Dendritic cell treated with granulocyte-macrophage colony-stimulating factor and Interleukin-4, amounts not matched to agents 40 ng/mL and 50 ng/mL, for 4 days (primary cell): ENCODE results near the gene ZNF335.

Source experiments
- H3K27ac Mint-ChIP-seq: one replicate; pipeline ENCODE4 v1.8.0; 2022; ENCODE audit warnings: mild to moderate bottlenecking, mixed read lengths
- H3K27me3 Mint-ChIP-seq: one replicate; pipeline ENCODE4 v1.8.0; 2022; ENCODE audit warnings: mild to moderate bottlenecking, mixed read lengths
- H3K36me3 Mint-ChIP-seq: one replicate; pipeline ENCODE4 v1.8.0; 2022; ENCODE audit warnings: low read depth, mixed read lengths
- H3K4me1 Mint-ChIP-seq: one replicate; pipeline ENCODE4 v1.8.0; 2022; ENCODE audit warnings: low read depth, mixed read lengths
- H3K4me3 Mint-ChIP-seq: one replicate; pipeline ENCODE4 v1.8.0; 2022; ENCODE audit warnings: mild to moderate bottlenecking, moderate library complexity, mixed read lengths
- H3K9me3 Mint-ChIP-seq: one replicate; pipeline ENCODE4 v1.8.0; 2022; ENCODE audit warnings: mixed read lengths
- intact Hi-C: fragments of 100-400 bp; cut with micrococcal nuclease; formaldehyde crosslinking; loops from one replicate; pipeline ENCODE4 v1.15.0; 2022

ZNF335 gene

DNA sequence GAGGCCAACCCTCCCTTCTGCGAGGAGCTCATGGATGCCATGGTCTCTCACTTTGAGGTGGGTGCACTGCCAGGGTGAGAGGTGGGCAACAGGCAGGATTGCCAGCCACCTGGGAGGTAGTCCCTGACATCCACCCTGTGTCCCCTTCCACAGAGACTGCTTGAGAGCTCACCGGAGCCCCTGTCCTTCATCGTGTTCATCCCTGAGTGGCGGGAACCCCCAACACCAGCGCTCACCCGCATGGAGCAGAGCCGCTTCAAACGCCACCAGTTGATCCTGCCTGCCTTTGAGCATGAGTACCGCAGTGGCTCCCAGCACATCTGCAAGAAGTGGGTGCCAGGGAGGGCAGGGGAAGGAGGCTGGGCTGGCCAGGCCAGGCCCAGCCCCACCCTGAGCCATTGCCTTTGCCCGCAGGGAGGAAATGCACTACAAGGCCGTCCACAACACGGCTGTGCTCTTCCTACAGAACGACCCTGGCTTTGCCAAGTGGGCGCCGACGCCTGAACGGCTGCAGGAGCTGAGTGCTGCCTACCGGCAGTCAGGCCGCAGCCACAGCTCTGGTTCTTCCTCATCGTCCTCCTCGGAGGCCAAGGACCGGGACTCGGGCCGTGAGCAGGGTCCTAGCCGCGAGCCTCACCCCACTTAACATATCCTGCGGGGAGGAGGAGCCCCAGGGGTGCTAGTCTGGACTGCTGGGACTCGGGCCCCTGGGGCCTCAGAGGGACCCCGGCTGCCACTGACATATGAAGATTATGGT, 24.7 kb downstream of the ZNF335 start:
- Mint-ChIP-seq H3K36me3 (peaks cover 100% of the 10 kb centered on the region), H3K4me3 (no peak overlapping the region), H3K4me1 (peaks cover 33% of the 10 kb centered on the region), H3K9me3 (no peaks in the 10 kb centered on the region), H3K27ac (no peak overlapping the region), H3K27me3 (no peaks in the 10 kb centered on the region)
- intact Hi-C loops = no loop called here

DNA sequence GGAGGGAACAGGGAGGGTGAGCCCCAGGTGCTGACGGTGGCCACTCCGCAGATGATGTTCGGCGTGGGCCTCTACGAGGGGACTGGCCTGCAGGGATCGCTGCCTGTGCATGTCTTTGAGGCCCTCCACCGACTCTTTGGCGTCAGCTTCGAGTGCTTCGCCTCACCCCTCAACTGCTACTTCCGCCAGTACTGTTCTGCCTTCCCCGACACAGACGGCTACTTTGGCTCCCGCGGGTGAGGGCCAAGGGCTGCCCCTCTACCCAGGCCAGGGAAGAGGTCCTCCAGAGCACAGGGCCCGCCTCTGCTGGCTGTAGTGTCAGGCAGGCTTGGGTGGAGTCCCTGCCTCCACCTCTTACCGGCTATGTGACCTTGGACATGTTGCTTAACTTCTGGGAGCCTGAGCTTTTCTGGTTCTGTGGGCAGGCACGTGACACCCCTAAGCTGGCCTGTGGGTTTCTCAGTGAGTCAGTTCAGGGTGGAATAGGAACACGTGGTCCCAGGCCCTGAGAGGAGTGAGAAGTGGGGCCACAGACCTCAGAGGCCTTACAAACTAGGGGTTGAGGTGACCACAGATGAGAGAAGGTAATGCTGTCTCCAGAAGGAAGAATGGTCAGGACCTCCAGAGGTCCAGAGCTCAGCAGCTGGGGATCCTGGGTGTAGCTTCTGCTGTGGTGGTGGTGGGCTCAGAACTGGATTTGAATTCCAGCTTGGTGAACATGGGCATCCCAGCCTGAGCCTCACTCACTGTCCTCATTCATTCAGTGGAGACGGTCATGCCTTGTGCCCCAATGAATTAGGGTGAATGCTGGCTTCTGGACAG, 25.6 kb downstream of the ZNF335 start:
- Mint-ChIP-seq H3K4me3 (no peak overlapping the region), H3K27me3 (no peaks in the 10 kb centered on the region), H3K36me3 (peaks cover 95% of the 10 kb centered on the region), H3K27ac (peak overlapping the region; percentile 82), H3K4me1 (peaks cover 33% of the 10 kb centered on the region), H3K9me3 (no peaks in the 10 kb centered on the region)
- intact Hi-C loops = no loop called here

DNA sequence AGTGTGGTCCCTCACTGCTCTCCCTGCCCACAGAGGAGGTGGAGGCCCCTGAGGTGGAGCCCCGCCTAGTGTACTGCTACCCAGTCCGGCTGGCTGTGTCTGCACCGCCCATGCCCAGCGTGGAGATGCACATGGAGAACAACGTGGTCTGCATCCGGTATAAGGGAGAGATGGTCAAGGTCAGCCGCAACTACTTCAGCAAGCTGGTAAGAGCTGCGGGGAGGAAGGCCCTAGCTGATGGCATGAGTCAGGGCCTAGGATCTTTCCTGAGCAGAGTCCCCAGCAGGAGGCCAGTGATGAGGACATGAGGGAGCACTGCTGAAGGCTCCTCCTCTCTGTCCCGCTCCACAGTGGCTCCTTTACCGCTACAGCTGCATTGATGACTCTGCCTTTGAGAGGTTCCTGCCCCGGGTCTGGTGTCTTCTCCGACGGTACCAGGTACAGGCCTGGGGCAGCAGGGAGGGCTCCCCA, 26.3 kb downstream of the ZNF335 start:
- peaks cover 95% of the 10 kb centered on the region for H3K36me3 Mint-ChIP-seq
- intact Hi-C loops = no loop called here

DNA sequence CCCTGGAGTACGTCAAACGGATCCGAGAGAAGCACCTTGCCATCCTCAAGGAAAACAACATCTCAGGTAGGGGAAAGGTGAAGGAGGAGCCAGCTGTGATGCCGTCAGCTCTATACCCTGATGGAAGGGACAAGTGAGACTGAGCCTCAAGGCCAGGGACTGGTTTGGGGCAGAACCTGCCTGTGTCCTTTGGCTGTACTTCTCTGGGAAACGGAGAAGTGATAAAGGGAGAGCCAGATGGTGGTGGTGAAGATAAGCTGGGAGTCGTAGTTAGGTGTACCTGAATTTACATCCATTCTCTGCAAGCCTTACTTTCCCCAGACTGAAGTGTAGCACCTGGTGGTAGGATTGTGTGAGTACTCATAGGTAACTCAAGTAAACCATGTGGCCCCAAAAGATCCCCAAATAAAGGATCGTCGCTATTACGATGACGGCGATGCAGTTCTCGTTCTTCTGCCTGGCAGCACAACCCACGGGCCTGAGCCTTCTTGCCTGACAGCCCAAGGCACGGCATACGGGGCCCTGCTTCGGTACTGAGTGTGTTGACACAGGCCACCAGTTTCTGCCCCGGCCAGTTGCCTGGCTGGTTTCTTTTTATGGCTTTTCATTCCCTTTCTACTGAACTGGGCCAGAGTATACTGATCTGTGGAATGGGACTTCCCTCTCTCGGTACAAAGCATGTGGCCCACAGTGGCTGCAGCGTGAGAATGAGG, 26.9 kb downstream of the ZNF335 start:
- intact Hi-C loops = no loop called here
- H3K4me3 Mint-ChIP-seq = no peak overlapping the region
- peaks cover 95% of the 10 kb centered on the region for H3K36me3 Mint-ChIP-seq

More for the DNA sequence above, 26.3 kb downstream of the ZNF335 start:
- Mint-ChIP-seq H3K27ac (peak overlapping the region; percentile 82), H3K4me1 (peaks cover 33% of the 10 kb centered on the region), H3K9me3 (no peaks in the 10 kb centered on the region), H3K4me3 (no peak overlapping the region), H3K27me3 (no peaks in the 10 kb centered on the region)

DNA sequence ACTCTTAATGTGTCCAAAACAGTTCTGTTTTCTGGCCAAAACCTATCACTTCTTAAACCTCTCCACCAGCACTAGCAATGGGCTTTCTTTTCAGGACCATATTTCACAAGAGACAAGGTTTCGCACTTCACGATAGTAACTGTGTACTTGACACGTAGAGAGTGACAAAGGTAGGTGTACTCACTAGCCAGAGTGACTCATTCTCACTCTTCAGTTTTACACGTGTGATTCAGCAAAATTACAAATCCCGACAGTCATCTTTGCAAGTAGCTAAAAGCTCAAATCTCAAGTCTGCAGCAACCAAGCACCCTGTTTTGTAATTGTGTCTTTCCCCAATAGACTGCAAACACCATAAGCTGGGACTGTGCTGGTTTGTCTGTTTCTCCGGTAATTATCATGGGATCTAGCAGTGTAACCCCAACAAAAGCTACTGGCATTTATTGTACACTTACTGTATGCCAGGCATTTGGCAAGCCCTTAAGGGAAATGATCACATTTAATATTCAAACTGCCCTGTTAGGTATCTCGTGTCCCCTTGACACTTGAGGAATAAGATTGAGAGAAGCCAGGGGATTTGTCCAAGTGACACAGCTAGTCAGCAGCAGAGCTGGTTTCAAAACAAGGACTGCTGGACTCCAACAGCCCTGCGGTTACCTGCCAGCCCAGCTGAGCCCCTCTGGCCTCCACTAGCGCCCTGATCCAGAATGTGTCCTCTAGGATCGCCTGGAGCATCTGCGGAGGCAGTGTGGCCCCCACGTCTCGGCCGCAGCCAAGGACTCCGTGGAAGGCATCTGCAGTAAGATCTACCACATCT, 27.6 kb downstream of the ZNF335 start:
- Mint-ChIP-seq H3K4me3 (no peak overlapping the region), H3K27ac (no peak overlapping the region), H3K4me1 (peaks cover 33% of the 10 kb centered on the region), H3K27me3 (no peaks in the 10 kb centered on the region), H3K9me3 (no peaks in the 10 kb centered on the region), H3K36me3 (peaks cover 95% of the 10 kb centered on the region)
- intact Hi-C loops = no loop called here

More for the DNA sequence above, 26.9 kb downstream of the ZNF335 start:
- Mint-ChIP-seq H3K4me1 (peaks cover 33% of the 10 kb centered on the region), H3K27ac (peak overlapping the region; percentile 82), H3K9me3 (no peaks in the 10 kb centered on the region), H3K27me3 (no peaks in the 10 kb centered on the region)

DNA sequence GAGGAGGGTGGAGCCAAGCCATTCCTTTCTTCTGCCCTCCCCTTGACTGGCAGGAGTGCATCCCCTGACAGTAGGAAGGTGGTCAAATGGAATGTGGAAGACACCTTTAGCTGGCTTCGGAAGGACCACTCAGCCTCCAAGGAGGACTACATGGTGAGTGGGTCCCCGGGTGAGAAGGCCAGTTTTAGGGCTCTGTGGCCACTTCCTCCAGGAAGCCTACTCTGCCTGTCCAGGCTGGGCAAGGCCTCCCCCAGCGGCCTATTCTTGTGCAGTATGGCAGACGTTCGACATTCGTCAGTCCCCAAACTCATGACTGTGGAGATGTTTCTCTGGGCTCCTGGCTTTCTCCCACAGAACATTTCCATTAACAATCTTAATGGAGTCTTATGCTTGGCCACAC, 28.4 kb downstream of the ZNF335 start:
- Mint-ChIP-seq H3K4me3 (no peak overlapping the region), H3K9me3 (no peaks in the 10 kb centered on the region), H3K27ac (no peak overlapping the region), H3K4me1 (peaks cover 35% of the 10 kb centered on the region), H3K27me3 (no peaks in the 10 kb centered on the region), H3K36me3 (peaks cover 95% of the 10 kb centered on the region)
- intact Hi-C loops = no loop called here

DNA sequence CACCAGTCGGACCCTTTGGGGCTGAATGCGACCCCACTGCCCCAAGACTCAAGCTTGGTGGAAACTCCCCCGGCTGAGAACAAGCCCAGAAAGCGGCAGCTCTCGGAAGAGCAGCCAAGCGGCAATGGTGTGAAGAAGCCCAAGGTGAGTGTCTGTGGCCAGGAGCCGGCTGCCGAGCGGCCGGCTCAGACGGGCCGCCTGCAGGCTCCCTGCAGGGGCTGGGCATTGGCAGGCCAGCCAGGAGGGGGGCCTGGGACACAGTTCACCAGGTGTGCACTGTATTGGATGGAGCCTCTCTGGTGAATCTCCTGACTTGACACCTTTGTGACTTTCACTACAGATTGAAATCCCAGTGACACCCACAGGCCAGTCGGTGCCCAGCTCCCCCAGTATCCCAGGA, 31.5 kb downstream of the ZNF335 start:
- Mint-ChIP-seq H3K9me3 (no peaks in the 10 kb centered on the region), H3K27ac (no peak overlapping the region), H3K27me3 (no peaks in the 10 kb centered on the region), H3K36me3 (peaks cover 83% of the 10 kb centered on the region), H3K4me3 (no peak overlapping the region), H3K4me1 (peaks cover 33% of the 10 kb centered on the region)
- intact Hi-C loops = no loop called here

DNA sequence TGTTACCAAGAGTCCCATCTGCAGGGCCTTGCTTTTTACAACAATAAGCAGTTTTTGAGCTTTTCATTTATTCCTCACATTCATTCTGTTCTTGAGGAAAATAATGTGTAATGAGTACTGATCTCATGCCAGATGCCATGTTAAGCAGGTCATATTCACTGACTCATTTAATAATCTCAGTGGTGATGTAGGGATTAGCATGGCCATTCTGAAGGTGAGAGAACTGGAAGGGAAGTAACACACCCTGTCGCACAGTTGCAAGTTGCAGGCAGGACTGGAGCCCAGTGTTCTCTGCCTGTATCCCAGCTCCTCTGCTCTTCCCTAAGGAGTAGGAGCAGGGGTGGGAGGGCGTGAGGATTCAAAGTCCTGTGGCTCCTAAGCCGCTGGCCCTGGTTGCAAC, 31.9 kb downstream of the ZNF335 start:
- no peak overlapping the region for H3K4me3 Mint-ChIP-seq
- H3K9me3 Mint-ChIP-seq = no peaks in the 10 kb centered on the region
- H3K27ac Mint-ChIP-seq = no peak overlapping the region
- peaks cover 30% of the 10 kb centered on the region for H3K4me1 Mint-ChIP-seq
- intact Hi-C loops = no loop called here
- H3K27me3 Mint-ChIP-seq = no peaks in the 10 kb centered on the region
- H3K36me3 Mint-ChIP-seq = peaks cover 83% of the 10 kb centered on the region

DNA sequence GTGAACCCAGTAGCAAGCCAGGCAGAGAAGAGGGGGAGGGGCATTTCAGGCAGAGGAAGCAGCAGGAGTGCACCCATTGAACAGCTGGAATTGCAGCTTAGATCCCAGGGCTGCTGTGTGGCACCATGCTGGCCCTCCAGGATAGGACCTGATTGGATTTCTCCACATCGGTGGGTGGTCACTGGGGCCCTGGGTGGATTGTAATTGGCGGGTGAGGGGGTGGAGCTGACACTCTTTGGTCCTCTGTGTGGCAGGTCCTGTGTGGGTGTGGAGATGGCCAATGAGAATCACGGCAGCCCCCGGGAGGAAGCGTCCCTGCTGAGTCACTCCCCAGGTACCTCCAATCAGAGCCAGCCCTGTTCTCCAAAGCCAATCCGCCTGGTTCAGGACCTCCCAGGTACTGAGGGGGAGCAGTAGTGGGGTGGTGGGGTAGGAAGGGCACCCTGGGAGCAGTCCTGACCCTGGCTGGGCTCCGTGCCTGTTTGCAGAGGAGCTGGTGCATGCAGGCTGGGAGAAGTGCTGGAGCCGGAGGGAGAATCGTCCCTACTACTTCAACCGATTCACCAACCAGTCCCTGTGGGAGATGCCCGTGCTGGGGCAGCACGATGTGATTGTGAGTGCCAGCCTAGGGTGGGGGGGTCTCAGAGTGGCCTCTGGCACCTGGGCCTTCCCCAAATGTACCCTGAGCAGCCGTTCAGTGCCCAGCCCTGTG, 33.1 kb downstream of the ZNF335 start:
- H3K4me1 Mint-ChIP-seq = peaks cover 23% of the 10 kb centered on the region
- H3K36me3 Mint-ChIP-seq = peaks cover 82% of the 10 kb centered on the region
- no peak overlapping the region for H3K4me3 Mint-ChIP-seq
- intact Hi-C loops = no loop called here
- no peaks in the 10 kb centered on the region for H3K27me3 Mint-ChIP-seq
- H3K9me3 Mint-ChIP-seq = no peaks in the 10 kb centered on the region
- peak overlapping the region; percentile 3 for H3K27ac Mint-ChIP-seq

DNA sequence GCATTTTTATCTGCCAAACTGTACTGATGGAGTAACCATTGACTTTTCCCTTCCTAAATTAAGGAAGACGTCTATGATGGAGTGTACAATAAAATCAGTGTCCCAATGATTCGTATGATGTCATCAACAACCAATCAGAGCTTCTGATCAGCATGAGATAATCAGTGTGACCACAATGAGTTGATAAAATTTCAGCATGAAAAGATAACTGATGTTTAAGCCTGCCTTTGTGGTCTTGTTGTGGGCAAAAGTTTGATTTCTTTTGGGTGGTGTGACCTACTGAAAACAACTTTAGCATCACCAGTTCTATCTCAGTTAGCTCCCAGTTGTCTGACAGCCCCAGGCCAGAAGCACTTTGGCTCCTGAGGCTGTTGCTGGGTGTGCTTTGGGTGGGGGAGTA, 34.2 kb downstream of the ZNF335 start:
- peaks cover 74% of the 10 kb centered on the region for H3K36me3 Mint-ChIP-seq
- no peak overlapping the region for H3K4me3 Mint-ChIP-seq
- intact Hi-C loops = no loop called here

DNA sequence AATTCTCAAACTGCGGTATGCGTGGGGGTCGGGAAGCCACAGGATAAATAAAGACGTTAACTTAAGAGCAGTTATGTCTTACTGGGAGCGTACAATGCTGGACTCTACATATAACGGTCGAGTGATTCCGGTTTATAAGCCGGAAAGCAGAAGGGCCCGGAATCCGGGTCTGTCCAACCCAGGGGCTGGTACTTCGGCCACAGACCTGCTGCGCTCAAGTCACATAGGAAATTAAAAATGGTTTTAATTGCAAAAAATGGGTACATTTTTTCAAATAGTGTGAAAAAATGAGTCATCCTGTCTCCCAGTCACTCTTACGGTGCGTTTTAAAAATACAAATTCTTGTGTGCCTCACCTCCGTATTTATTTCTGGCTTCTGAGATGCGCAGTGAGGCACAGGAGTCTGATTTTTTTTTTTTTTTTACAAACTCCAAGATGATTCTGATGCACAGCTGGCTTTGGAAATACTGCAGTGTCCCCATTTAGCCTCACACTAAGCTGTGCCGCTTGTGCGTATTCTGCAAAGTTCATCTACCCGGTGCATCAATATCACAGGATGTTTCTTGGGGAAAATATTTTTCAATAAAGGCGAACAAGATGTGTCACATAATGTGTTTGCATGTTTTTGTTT, 36.5 kb downstream of the ZNF335 start:
- H3K27me3 Mint-ChIP-seq = no peaks in the 10 kb centered on the region
- peak overlapping the region; percentile 100 for H3K27ac Mint-ChIP-seq
- peaks cover 18% of the 10 kb centered on the region for H3K4me1 Mint-ChIP-seq
- peaks cover 65% of the 10 kb centered on the region for H3K36me3 Mint-ChIP-seq
- intact Hi-C loops = loop anchor here (1.0 kb wide), 2 partner anchors 25 to 78 kb away; partner anchors contain the start of genes ACOT8 and ZSWIM3
- no peaks in the 10 kb centered on the region for H3K9me3 Mint-ChIP-seq
- peak overlapping the region; percentile 88 for H3K4me3 Mint-ChIP-seq

More for the DNA sequence above, 34.2 kb downstream of the ZNF335 start:
- peaks cover 18% of the 10 kb centered on the region for H3K4me1 Mint-ChIP-seq
- no peak overlapping the region for H3K27ac Mint-ChIP-seq
- no peaks in the 10 kb centered on the region for H3K9me3 Mint-ChIP-seq
- no peaks in the 10 kb centered on the region for H3K27me3 Mint-ChIP-seq

DNA sequence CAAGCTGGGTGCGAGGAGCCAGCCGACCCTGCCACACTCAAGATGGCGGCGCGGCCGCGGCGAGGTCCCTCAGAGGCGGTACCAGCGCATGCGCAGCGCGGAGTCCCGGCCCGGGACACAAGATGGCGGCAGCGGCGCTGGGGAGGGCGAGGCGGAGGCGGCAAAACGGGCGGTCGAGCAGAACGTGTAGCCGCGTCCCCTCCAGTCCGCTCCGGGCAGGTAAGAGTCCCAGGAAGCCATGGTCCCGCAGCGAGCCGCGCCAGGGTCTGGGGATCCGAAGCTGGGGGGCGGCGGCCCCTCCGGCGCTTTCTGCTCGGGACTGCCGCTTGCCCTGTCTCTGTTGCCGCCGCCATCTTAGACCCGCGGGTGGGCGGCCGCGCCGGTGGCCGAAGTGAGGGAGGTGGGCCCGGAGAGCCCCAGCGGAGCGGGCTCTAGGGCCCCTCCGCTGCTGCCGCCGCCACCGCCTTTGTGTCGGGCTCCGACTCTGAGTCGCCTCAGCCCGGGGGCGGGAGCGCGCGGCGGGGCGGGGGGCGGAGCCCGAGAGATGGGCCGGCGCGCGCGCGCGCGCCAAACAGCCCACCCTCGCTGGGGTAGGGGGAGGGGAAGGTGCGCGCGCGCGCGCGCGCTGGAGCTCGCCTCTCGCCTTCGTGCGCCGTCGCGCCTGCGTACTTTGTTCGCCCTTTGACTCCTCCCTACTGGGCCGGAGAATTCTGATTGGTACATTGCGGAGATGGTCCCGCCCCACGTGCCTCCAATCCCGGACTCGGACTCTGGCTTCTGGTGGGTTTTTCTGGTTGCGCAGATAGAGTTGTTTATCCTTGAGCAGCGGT, 37.2 kb downstream of the ZNF335 start, which contains the start of gene PCIF1:
PCIF1 (plus strand) TSS at position 98 of the 830 bp plus-strand sequence. CDS start 4,317 bp downstream, outside the sequence.
- H3K9me3 Mint-ChIP-seq = no peaks in the 10 kb centered on the region
- H3K4me1 Mint-ChIP-seq = peaks cover 18% of the 10 kb centered on the region
- H3K4me3 Mint-ChIP-seq = peak within 1 kb of the TSS; percentile 99
- H3K27ac Mint-ChIP-seq = peak within 1 kb of the TSS; percentile 100
- intact Hi-C loops = loop anchor here (1.0 kb wide), 3 partner anchors 24 to 78 kb away; partner anchors contain the start of genes ACOT8 and ZSWIM3
- H3K27me3 Mint-ChIP-seq = no peaks in the 10 kb centered on the region
- H3K36me3 Mint-ChIP-seq = peaks cover 58% of the 10 kb centered on the region
